Stimulated activated CD4-positive, alpha-beta T cell treated with anti-CD3 and anti-CD28 coated beads, Interleukin-4, amount 100 ng/mL, for 4 hours (primary cell): Measurements from ENCODE around the gene PPRC1.
"Not testable (repeated sequence)": the region's sequence is repeated elsewhere in the genome, so short reads cannot be mapped to it uniquely, and the experiment has no call there.

Experiments used
- DNase-seq, 2 experiments: peaks; one replicate each; pipeline ENCODE4 v3.0.0-alpha.2; 2020

Gene PPRC1

GRCh38 chr10:102147561-102147960 lies 14.7 kb downstream of the PPRC1 start:
- DNase-seq, result no peak

- no peak for DNase-seq
Observed at GRCh38 chr10:102148275-102148674, 15.4 kb downstream of the PPRC1 start.

- DNase-seq, result no peak
Observed at GRCh38 chr10:102150970-102151773, 18.3 kb downstream of the PPRC1 start.

- peak; percentile 99 to 100 for DNase-seq
Observed at GRCh38 chr10:102151774-102152544, 19.1 kb downstream of the PPRC1 start, which contains the start of gene NOLC1. Gene NOLC1 (plus strand): TSS chr10:102152389. CDS start chr10:102152411, 22 bp downstream.

GRCh38 chr10:102152545-102152890 lies 19.7 kb downstream of the PPRC1 start:
- DNase-seq, result peak; percentile 56 to 62

- DNase-seq, result no peak
Observed at GRCh38 chr10:102153093-102153620, 20.3 kb downstream of the PPRC1 start.

- no peak for DNase-seq
Observed at GRCh38 chr10:102154466-102155116, 21.8 kb downstream of the PPRC1 start.

GRCh38 chr10:102157224-102157623 lies 24.4 kb downstream of the PPRC1 start:
- DNase-seq, result no peak

GRCh38 chr10:102159051-102159597 lies 26.3 kb downstream of the PPRC1 start:
- DNase-seq, result no peak

GRCh38 chr10:102159831-102160230 lies 27.0 kb downstream of the PPRC1 start:
- DNase-seq, result no peak

- no peak for DNase-seq
Observed at GRCh38 chr10:102163342-102163989, 30.6 kb downstream of the PPRC1 start.

- no peak for DNase-seq
Observed at GRCh38 chr10:102167861-102168260, 35.0 kb downstream of the PPRC1 start.

GRCh38 chr10:102170602-102171001 lies 37.8 kb downstream of the PPRC1 start:
- DNase-seq, result no peak

GRCh38 chr10:102172288-102172687 lies 39.4 kb downstream of the PPRC1 start:
- DNase-seq, result no peak

- DNase-seq, result no peak
Observed at GRCh38 chr10:102175415-102175814, 42.6 kb downstream of the PPRC1 start.

- no peak for DNase-seq
Observed at GRCh38 chr10:102184606-102185005, 51.8 kb downstream of the PPRC1 start.

GRCh38 chr10:102185272-102185671 lies 52.4 kb downstream of the PPRC1 start:
- no peak for DNase-seq

GRCh38 chr10:102185811-102186527 lies 53.1 kb downstream of the PPRC1 start:
- no peak for DNase-seq

GRCh38 chr10:102188298-102188940 lies 55.6 kb downstream of the PPRC1 start:
- DNase-seq, result no peak

- not testable (repeated sequence) for DNase-seq
Observed at GRCh38 chr10:102188941-102189898, 56.4 kb downstream of the PPRC1 start.
